ENCODE results near the gene COPB1.
A peak's percentile ranks its signal among the peaks of the same experiment; 100 is the strongest.

The COPB1 gene

GRCh38 chr11:14455648-14456430 lies 43.8 kb downstream of the COPB1 start:
- Histone ChIP-seq H3F3A (ENCODE audit: control insufficient read depth, insufficient read depth) (peaks cover 19% of the 10 kb centered on the region), H3K27ac (ENCODE audit: low read depth, low read length) (no peak overlapping the region)

GRCh38 chr11:14454861-14455632 lies 44.6 kb downstream of the COPB1 start:
- Histone ChIP-seq H3K79me2 (ENCODE audit: control insufficient read depth, low read length) (no peaks in the 10 kb centered on the region), H3K4me3 (ENCODE audit: low read length) (no peak overlapping the region), H3K36me3 (ENCODE audit: control insufficient read depth, low read length) (peaks cover 33% of the 10 kb centered on the region), H3K9me2 (replicated peaks; ENCODE audit: control insufficient read depth, low read length) (no peaks in the 10 kb centered on the region), H3K27ac (ENCODE audit: low read depth, low read length) (no peak overlapping the region), H3K4me2 (ENCODE audit: low read length) (no peak overlapping the region), H3K9me3 (ENCODE audit: control insufficient read depth, insufficient read depth, low read length) (no peaks in the 10 kb centered on the region), H3K4me1 (ENCODE audit: control insufficient read depth, low read length) (peaks cover 9% of the 10 kb centered on the region), H3K27me3 (ENCODE audit: control insufficient read depth, low read length) (no peaks in the 10 kb centered on the region), H4K20me1 (ENCODE audit: control insufficient read depth, insufficient read depth, low read depth, low read length) (no peaks in the 10 kb centered on the region), H3F3A (ENCODE audit: control insufficient read depth, insufficient read depth) (peaks cover 19% of the 10 kb centered on the region)
- TF ChIP-seq CTCF (IDR thresholded peaks at IDR 0.05; ENCODE audit: low read depth, low read length, poor library complexity, severe bottlenecking): peak; percentile 74
- no peak for TF ChIP-seq EZH2phosphoT487 (IDR thresholded peaks at IDR 0.05; ENCODE audit: borderline replicate concordance, low read length)

More at GRCh38 chr11:14455648-14456430, 43.8 kb downstream of the COPB1 start:
- Histone ChIP-seq H3K4me2 (ENCODE audit: low read length) (no peak overlapping the region), H4K20me1 (ENCODE audit: control insufficient read depth, insufficient read depth, low read depth, low read length) (no peaks in the 10 kb centered on the region), H3K4me1 (ENCODE audit: control insufficient read depth, low read length) (peaks cover 9% of the 10 kb centered on the region), H3K9me2 (replicated peaks; ENCODE audit: control insufficient read depth, low read length) (no peaks in the 10 kb centered on the region), H3K36me3 (ENCODE audit: control insufficient read depth, low read length) (peaks cover 41% of the 10 kb centered on the region), H3K9me3 (ENCODE audit: control insufficient read depth, insufficient read depth, low read length) (no peaks in the 10 kb centered on the region), H3K4me3 (ENCODE audit: low read length) (no peak overlapping the region), H3K79me2 (ENCODE audit: control insufficient read depth, low read length) (no peaks in the 10 kb centered on the region), H3K27me3 (ENCODE audit: control insufficient read depth, low read length) (no peaks in the 10 kb centered on the region)
- no peak for TF ChIP-seq EZH2phosphoT487 (IDR thresholded peaks at IDR 0.05; ENCODE audit: borderline replicate concordance, low read length)
- no peak for TF ChIP-seq CTCF (IDR thresholded peaks at IDR 0.05; ENCODE audit: low read depth, low read length, poor library complexity, severe bottlenecking)

- no peaks in the 10 kb centered on the region for H4K20me1 ChIP-seq (ENCODE audit: control insufficient read depth, insufficient read depth, low read depth, low read length)
- 0 out of 2 replicates have a peak overlapping the region, but pooled peaks have one; percentile 1 for H3K4me2 ChIP-seq (ENCODE audit: low read length)
- H3K27me3 ChIP-seq (ENCODE audit: control insufficient read depth, low read length): no peaks in the 10 kb centered on the region; the same call in 1 of the 2 replicates
- H3K36me3 ChIP-seq (ENCODE audit: control insufficient read depth, low read length): peaks cover 12% of the 10 kb centered on the region
- no peak for TF ChIP-seq EZH2phosphoT487 (IDR thresholded peaks at IDR 0.05; ENCODE audit: borderline replicate concordance, low read length)
- TF ChIP-seq CTCF (IDR thresholded peaks at IDR 0.05; ENCODE audit: low read depth, low read length, poor library complexity, severe bottlenecking): no peak
- H3K4me3 ChIP-seq (ENCODE audit: low read length): no peak overlapping the region
- peaks cover 15% of the 10 kb centered on the region for H3K4me1 ChIP-seq (ENCODE audit: control insufficient read depth, low read length)
- H3K9me3 ChIP-seq (ENCODE audit: control insufficient read depth, insufficient read depth, low read length): no peaks in the 10 kb centered on the region
- H3F3A ChIP-seq (ENCODE audit: control insufficient read depth, insufficient read depth): peaks cover 11% of the 10 kb centered on the region
- no peaks in the 10 kb centered on the region for H3K9me2 ChIP-seq (replicated peaks; ENCODE audit: control insufficient read depth, low read length)
- H3K27ac ChIP-seq (ENCODE audit: low read depth, low read length): no peak overlapping the region
- no peaks in the 10 kb centered on the region for H3K79me2 ChIP-seq (ENCODE audit: control insufficient read depth, low read length)
These were observed 47.8 kb downstream of the COPB1 start for GRCh38 chr11:14451825-14452224.
